IPS-NIHi11 (cell line): ENCODE measurements around the gene FOSL1.
"Not testable (repeated sequence)": the region's sequence is repeated elsewhere in the genome, so short reads cannot be mapped to it uniquely, and the experiment has no call there.

Source experiments
- DNase-seq: peaks from one replicate; pipeline ENCODE4 v3.0.0; 2012; ENCODE audit warnings: mixed read lengths, low spot score

Gene FOSL1

DNA sequence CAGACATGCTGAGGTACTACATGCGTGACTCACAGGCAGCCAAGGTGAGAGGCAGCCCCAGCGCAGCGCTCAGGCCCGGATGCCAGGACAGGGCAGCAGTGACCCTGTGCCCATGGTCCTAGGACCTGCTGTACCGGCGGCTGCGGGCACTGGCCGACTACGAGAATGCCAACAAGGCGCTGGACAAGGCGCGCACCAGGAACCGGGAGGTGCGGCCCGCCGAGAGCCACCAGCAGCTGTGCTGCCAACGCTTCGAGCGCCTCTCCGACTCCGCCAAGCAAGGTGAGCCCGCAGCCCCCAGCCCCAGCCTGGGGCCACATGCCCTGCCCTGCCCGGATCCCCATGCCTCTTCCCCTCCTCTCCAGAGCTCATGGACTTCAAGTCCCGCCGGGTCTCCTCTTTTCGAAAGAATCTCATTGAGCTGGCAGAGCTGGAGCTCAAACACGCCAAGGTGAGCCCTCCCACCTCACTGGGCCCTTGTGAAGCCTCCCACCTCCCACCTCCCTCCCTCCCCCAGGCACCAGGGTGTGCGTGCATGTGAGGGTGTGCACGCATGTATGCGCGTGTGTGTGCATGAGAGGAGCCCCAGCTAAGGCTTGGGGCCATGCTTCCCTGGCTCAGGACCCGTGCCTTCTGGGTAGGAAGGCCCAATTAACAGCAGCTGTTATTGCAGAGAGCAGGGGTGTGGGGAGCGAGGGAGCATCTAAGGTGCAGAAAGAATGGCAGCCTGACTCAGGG lies 47.5 kb downstream of the FOSL1 start:
- DNase-seq: no peak

DNA sequence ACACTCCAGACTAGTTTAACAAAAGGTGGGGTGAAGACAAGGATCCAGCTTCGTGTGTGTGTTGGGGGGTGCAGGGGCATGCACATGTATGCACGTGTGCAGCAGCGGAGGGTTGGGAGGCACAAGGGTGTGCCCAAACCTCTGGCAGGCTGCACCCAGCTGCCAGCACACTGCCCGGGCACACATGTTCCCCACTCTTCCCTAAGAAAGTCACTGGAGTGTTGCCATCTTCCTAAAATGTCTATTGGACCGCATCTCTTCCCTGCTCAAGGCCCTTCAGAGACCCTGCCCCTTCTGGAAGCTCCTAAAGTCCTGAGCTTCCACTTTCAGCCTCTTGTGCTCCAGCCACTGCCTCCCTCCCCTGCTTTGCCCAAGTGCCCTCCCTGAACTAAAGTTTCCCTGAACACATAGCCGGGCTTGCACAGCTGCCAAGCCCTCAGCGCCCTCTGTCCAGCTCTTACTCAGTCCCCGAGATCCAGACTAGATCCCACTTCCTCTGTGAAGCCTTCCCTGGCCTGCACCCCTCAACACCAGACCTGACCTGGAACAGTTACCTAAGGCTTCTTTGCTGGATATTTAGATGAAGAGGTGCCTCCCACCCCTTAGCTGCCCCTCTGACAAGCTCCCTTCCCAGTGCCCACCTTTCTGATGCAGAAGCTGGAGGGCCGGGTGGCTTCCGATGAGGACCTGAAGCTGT lies 48.2 kb downstream of the FOSL1 start:
- no peak for DNase-seq

DNA sequence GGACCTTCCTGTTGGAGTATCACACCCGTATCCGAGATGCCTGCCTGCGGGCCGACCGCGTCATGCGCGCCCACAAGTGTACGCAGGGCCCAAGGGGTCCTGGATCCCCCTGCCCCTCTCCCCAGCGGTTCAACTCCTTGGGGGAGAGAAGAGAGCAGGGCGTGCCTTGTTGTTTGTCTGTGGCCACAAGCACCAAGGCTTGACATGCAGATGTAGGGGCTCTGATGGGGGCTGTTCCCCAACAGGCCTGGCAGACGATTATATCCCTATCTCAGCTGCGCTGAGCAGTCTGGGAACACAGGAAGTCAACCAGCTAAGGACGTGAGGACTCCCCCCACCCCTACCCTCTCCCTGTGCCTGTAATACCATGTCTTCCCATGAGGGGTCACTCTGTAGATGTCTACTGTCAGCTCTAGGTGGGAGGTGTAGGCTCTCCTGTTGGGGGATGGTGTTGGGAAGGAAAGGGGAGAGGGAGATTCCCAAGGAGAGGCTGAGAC lies 49.1 kb downstream of the FOSL1 start:
- peak; percentile 85 for DNase-seq

DNA sequence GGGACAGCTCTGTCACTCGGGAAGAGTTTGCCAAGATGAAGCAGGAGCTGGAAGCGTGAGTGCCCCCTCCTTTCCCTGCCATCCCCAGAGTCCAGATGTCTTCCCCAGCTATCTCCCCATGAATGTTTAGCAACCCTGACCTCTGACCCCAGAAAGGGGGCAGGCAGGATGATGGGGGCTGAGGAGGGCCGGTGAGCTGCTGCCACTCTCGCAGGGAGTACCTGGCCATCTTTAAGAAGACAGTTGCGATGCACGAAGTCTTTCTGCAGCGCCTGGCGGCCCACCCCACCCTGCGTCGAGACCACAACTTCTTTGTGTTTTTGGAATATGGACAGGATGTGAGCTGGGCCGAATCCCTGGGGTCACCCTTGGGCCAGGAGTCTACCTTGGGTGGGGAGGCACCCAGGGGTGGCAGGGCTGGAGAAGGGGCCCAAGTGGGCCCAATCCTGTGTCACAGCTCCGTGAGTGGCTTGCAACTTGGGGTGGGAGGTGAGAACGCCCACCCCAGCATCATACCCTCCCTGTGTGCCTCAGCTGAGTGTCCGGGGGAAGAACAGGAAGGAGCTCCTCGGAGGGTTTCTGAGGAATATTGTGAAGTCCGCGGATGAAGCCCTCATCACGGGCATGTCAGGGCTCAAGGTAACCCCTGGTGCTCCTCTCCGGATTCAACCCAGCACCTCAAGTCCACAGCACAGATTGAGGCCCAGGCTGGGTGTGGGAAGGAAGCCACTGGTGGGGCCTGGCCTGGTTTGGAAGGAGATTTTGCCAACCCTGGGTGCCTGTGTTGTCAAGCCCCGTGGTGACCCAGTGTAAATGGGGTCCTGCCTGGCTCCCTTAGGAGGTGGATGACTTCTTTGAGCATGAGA lies 49.7 kb downstream of the FOSL1 start:
- DNase-seq: no peak

DNA sequence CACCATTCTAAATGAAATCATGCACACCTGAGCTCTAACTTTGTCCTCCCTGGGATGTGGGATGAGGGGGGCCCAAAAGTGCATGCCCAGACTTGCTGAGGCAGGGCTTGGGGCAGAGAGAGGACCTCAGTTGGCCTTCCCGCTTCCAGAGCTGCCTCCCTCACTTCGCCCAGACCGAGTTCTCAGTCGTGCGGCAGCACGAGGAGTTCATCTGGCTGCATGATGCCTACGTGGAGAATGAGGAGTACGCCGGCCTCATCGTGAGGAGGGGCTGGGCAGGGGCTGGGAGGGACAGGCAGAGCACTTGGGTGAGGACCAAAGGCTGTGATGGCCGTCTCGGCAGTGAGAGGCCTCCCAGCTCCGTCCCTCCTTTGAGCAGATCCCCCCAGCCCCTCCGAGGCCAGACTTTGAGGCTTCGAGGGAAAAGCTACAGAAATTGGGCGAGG lies 50.4 kb downstream of the FOSL1 start:
- no peak for DNase-seq

DNA sequence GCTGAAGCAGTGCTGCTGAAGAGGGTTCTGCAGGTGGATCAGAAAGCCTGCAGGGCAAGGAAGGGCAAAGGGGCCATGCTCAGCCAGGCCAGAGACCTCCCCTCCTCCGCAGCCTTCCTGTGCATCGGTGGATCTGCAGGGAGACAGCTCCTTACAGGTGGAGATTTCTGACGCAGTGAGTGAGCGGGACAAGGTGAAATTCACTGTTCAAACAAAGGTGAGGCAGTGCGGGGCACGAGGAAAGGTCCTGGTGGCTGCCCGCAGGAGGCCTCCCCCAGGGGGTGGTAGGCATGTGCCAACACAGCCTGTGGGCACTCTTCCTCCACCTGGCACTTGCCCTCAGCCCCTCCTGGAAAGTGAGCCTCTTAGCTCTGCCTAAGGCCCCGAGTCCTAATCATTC lies 50.8 kb downstream of the FOSL1 start:
- no peak for DNase-seq

DNA sequence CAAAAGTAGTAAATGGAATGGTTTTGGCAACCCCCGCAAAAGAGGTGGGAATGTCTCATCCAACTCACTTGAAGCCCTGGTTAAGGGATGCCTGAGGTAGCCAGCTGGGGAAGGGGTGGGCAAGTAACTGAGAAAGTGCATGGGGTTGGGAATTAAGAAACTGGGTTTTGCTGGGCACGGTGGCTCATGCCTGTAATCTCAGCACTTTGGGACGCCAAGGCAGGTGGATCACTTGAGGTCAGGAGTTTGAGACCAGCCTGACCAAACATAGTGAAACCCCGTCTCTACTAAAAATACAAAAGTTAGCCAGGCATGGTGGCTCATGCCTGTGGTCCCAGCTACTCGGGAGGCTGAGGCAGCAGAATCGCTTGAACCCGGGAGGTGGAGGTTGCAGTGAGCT lies 51.5 kb downstream of the FOSL1 start:
- DNase-seq: not testable (repeated sequence)

DNA sequence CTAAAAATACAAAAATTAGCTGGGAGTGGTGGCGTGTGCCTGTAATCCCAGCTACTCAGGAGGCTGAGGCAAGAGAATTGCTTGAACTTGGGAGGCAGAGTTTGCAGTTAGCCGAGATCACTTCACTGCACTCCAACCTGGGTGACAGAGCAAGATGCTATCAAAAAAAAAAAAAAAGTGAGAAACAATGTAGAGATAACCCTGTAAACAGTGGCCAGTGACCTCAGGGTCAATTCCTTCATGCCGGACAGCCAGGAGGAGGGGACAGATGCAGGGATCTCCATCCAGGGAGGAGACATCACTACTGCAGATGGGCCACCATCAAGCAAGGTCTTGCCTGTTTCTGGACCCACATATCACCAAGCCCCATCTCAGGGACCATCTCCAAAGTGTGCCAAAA lies 52.4 kb downstream of the FOSL1 start:
- no peak for DNase-seq

DNA sequence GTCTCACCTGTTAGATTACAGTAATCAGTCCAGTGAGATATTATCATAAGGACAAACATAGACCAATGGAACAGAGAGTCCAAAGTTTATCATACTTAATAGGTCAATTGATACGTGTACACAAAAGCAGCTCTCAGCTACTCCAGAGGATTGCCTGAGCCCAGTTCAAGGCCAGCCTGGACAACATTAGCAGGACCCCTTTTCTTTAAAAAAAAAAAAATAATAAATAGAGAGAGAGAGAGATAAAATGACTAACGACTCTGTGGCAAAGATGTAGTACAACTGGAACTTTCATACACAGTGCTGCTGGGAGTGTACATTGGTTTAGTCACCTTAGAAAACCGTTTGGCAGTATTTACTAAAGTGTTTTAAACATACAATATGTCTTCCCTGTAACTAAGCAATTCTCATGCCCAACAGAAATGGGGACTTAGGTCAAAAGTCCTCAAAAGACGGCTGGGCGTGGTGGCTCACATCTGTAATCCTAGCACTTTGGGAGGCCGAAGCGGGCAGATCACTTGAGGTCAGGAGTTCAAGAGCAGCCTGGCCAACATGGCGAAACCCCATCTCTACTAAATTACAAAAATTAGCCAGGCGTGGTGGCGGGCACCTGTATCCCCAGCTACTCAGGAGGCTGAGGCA lies 55.8 kb downstream of the FOSL1 start:
- no peak for DNase-seq

DNA sequence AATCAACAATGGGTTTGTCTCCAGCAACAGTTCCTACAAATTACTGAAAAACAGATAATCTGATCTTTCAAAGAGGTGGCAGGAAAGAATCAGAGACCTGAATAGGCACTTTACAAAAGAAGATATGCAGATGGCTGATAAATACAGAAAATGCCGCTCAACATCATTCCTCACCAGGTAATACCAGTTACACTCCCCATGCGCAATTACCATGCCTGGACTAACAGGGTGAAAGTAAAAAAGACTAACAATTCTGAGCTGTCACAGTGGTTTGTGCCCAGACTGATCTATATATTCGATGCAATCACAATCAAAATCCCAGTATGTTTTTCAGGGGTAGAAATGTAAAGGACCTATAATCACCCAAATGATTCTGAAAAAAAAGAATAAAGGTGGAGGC lies 56.4 kb downstream of the FOSL1 start:
- DNase-seq: no peak

DNA sequence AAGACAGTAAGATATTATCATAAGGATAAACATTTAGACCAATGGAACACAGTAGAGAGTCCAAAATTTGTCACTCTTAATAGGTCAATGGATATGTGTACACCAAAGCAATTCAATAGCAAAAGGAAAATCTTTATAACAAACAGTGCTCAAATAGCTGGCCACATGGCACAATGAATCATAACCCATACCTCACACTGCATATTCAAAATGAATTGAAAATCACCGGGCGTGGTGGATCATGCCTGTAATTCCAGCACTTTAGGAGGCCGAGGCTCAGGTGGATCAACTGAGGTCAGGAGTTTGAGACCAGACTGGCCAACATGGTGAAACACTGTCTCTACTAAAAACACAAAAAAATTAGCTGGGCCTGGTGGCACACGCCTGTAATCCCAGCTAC lies 58.0 kb downstream of the FOSL1 start:
- no peak for DNase-seq
